HG02610 (cell line): ENCODE measurements around the gene ICA1.

Experiments used
- ATAC-seq: cut with Tn5 transposase; IDR thresholded peaks from one replicate; pipeline ENCODE4 v1.9.1; 2021; ENCODE audit warnings: mild to moderate bottlenecking, moderate library complexity; ENCODE audit not compliant: unreplicated experiment

Gene ICA1

GRCh38 chr7:8165150-8165549, 96.8 kb downstream of the ICA1 start:
- no peak for ATAC-seq

- no peak for ATAC-seq
Observed at GRCh38 chr7:8162181-8162580, 99.8 kb downstream of the ICA1 start.

GRCh38 chr7:8161364-8161828, 100.6 kb downstream of the ICA1 start:
- no peak for ATAC-seq

GRCh38 chr7:8160779-8161345, 101.1 kb downstream of the ICA1 start:
- ATAC-seq, result no peak

GRCh38 chr7:8160250-8160649, 101.7 kb downstream of the ICA1 start:
- no peak for ATAC-seq

GRCh38 chr7:8159595-8159994, 102.4 kb downstream of the ICA1 start:
- ATAC-seq, result no peak

- ATAC-seq, result no peak
Observed at GRCh38 chr7:8157296-8157695, 104.7 kb downstream of the ICA1 start.

GRCh38 chr7:8155836-8156235, 106.1 kb downstream of the ICA1 start:
- no peak for ATAC-seq

- no peak for ATAC-seq
Observed at GRCh38 chr7:8154272-8154671, 107.7 kb downstream of the ICA1 start.

- no peak for ATAC-seq
Observed at GRCh38 chr7:8152489-8153192, 109.3 kb downstream of the ICA1 start.

- ATAC-seq, result no peak
Observed at GRCh38 chr7:8151161-8151725, 110.7 kb downstream of the ICA1 start.

GRCh38 chr7:8149222-8149621, 112.7 kb downstream of the ICA1 start:
- peak; percentile 66 for ATAC-seq

- ATAC-seq, result no peak
Observed at GRCh38 chr7:8147760-8148463, 114.1 kb downstream of the ICA1 start.

GRCh38 chr7:8146788-8147413, 115.1 kb downstream of the ICA1 start:
- no peak for ATAC-seq

GRCh38 chr7:8146106-8146787, 115.7 kb downstream of the ICA1 start:
- no peak for ATAC-seq

- ATAC-seq, result no peak
Observed at GRCh38 chr7:8144856-8145255, 117.1 kb downstream of the ICA1 start.

GRCh38 chr7:8143151-8143874, 118.7 kb downstream of the ICA1 start:
- peak; percentile 65 for ATAC-seq

- ATAC-seq, result no peak
Observed at GRCh38 chr7:8142477-8142876, 119.5 kb downstream of the ICA1 start.

- no peak for ATAC-seq
Observed at GRCh38 chr7:8141070-8141469, 120.9 kb downstream of the ICA1 start.
